HCT116 (cell line): ENCODE results near the gene TPBGL. TPM values are rescaled to one million over a fixed set of nuclear protein-coding genes. Genes with fewer than 3 reads are reported as not detected.
A peak's percentile ranks its signal among the peaks of the same experiment; 100 is the strongest.

Source experiments
- ATAC-seq: fragments of 200-7000 bp; cut with Tn5 transposase; 2 replicates; pipeline ENCODE4 v1.9.1; 2020; ENCODE audit warnings: mild to moderate bottlenecking, moderate library complexity
- Bru-seq: library from RNA; stranded (reverse); fragments of 400-500 nt; gene quantifications from one replicate; lab custom pipeline; 2021; lab: Mats Ljungman, UMichigan
- BruChase-seq, 2 experiments: library from RNA; stranded (reverse); fragments of 400-500 nt; gene quantifications; one replicate each; lab custom pipeline; 2021; lab: Mats Ljungman, UMichigan
- BruUV-seq: library from RNA; stranded (reverse); fragments of 400-500 nt; replicated peaks from 2 replicates; lab custom pipeline; 2021; lab: Mats Ljungman, UMichigan
- CTCF ChIA-PET: fragments of 300-600 bp; sonication (Branson Sonifier 250); formaldehyde crosslinking; loops from one replicate; lab custom pipeline; 2021; ENCODE audit warnings: antibody characterized with exemption; lab: Charles Lee
- POLR2A ChIA-PET: fragments of 300-600, 350-600 bp; sonication (Branson Sonifier 250); formaldehyde crosslinking; loops from one replicate; lab custom pipeline; 2021; ENCODE audit warnings: antibody characterized with exemption; lab: Charles Lee
- RAD21 ChIA-PET, 2 experiments: fragments of 300-600 bp; sonication (Branson Sonifier 250); formaldehyde crosslinking; loops; one replicate each; lab custom pipeline; 2023; ENCODE audit warnings: low total read pairs in 2 of 2; ENCODE audit not compliant: uncharacterized antibody in 2 of 2, unreplicated experiment in 2 of 2, low non-redundant PET in 1 of 2; lab: Charles Lee
- DNase-seq: peaks from one replicate; pipeline ENCODE4 v3.0.0-alpha.2; 2010; ENCODE audit warnings: low read depth, low spot score
- H2AFZ ChIP-seq: fragments of 200-600 bp; shearing (Covaris generic), sonication (generic); 2 replicates; pipeline ENCODE4 v1.6.1; 2017; ENCODE audit warnings: low read depth, mixed run types, mixed read lengths, antibody characterized with exemption, low read length; ENCODE audit not compliant: poor library complexity, severe bottlenecking
- H3K27ac ChIP-seq: 2 replicates; pipeline ENCODE4 v1.5.1; 2012; ENCODE audit warnings: low read depth, low read length
- H3K27me3 ChIP-seq: fragments of 200-600 bp; sonication (generic); 2 replicates; pipeline ENCODE4 v1.6.1; 2016; ENCODE audit warnings: mixed run types, low read length, mixed read lengths; ENCODE audit not compliant: insufficient read depth
- H3K36me3 ChIP-seq, 2 experiments: fragments of 200-500 bp in 1 of 2; fragments of 200-600 bp in 1 of 2; sonication (Bioruptor generic) in 1 of 2; sonication (generic) in 1 of 2; 2 replicates each; pipeline versions ENCODE4 v1.5.1 to v1.6.1; 2014 to 2016; ENCODE audit warnings: low read length in 2 of 2, inconsistent platforms in 1 of 2, mixed read lengths in 1 of 2, mixed run types in 1 of 2; ENCODE audit not compliant: insufficient read depth in 2 of 2, control insufficient read depth in 1 of 2
- H3K4me1 ChIP-seq, 2 experiments: fragments of 200-600 bp in 1 of 2; sonication (generic) in 1 of 2; 2 replicates each; pipeline versions ENCODE4 v1.5.1 to v1.6.1; 2012 to 2017; ENCODE audit warnings: low read length in 2 of 2, inconsistent platforms in 1 of 2, mild to moderate bottlenecking in 1 of 2, mixed read lengths in 1 of 2, mixed run types in 1 of 2, moderate library complexity in 1 of 2; ENCODE audit not compliant: insufficient read depth in 2 of 2, control insufficient read depth in 1 of 2
- H3K4me2 ChIP-seq: fragments of 200-600 bp; sonication (generic); 2 replicates; pipeline ENCODE4 v1.6.1; 2017; ENCODE audit warnings: mixed run types, low read length, mixed read lengths
- H3K4me3 ChIP-seq, 2 experiments: fragments of 200-600 bp in 1 of 2; sonication (generic) in 1 of 2; replicated peaks in 1 of 2; 2 replicates each; pipeline ENCODE4 v1.5.1; 2011 to 2016; ENCODE audit warnings: low read length in 2 of 2, control low read depth in 1 of 2, low read depth in 1 of 2, mild to moderate bottlenecking in 1 of 2, mixed read lengths in 1 of 2, mixed run types in 1 of 2
- H3K79me2 ChIP-seq: fragments of 200-600 bp; sonication (generic); 2 replicates; pipeline ENCODE4 v1.6.1; 2017; ENCODE audit warnings: mild to moderate bottlenecking, mixed run types, low read length, moderate library complexity, mixed read lengths; ENCODE audit not compliant: insufficient read depth
- H3K9ac ChIP-seq: fragments of 200-600 bp; sonication (generic); 2 replicates; pipeline ENCODE4 v1.6.1; 2016; ENCODE audit warnings: low read length, mixed read lengths
- H3K9me2 ChIP-seq: fragments of 200-600 bp; sonication (generic), shearing (Covaris generic); 2 replicates; pipeline ENCODE4 v1.6.1; 2017; ENCODE audit warnings: mixed run types, mild to moderate bottlenecking, moderate library complexity; ENCODE audit not compliant: insufficient read depth
- H3K9me3 ChIP-seq, 2 experiments: fragments of 200-500 bp in 1 of 2; fragments of 200-600 bp in 1 of 2; sonication (Bioruptor generic) in 1 of 2; sonication (generic) in 1 of 2; 2 replicates each; pipeline ENCODE4 v1.6.1; 2014 to 2017; ENCODE audit warnings: low read length in 2 of 2, mixed read lengths in 2 of 2, inconsistent platforms in 1 of 2, low read depth in 1 of 2, mild to moderate bottlenecking in 1 of 2, mixed run types in 1 of 2, moderate library complexity in 1 of 2; ENCODE audit not compliant: control insufficient read depth in 1 of 2, insufficient read depth in 1 of 2
- H4K20me1 ChIP-seq: fragments of 200-600 bp; sonication (generic), shearing (Covaris generic); 2 replicates; pipeline ENCODE4 v1.6.1; 2017; ENCODE audit warnings: mixed run types, mild to moderate bottlenecking, moderate library complexity; ENCODE audit not compliant: insufficient read depth
- ATF3 ChIP-seq: IDR thresholded peaks from 2 replicates; pipeline ENCODE4 v1.6.1; 2012
- EGR1 ChIP-seq: IDR thresholded peaks from 2 replicates; pipeline ENCODE4 v1.6.1; 2012; ENCODE audit warnings: low read depth
- MAX ChIP-seq: IDR thresholded peaks from 2 replicates; pipeline ENCODE4 v1.6.1; 2012
- REST ChIP-seq: IDR thresholded peaks from 2 replicates; pipeline ENCODE4 v1.6.1; 2012; ENCODE audit warnings: low read depth
- TCF7L2 ChIP-seq: IDR thresholded peaks from 2 replicates; pipeline ENCODE4 v1.7.0; 2011; ENCODE audit warnings: borderline replicate concordance, inconsistent platforms; ENCODE audit not compliant: insufficient read depth, insufficient read length; ENCODE audit errors: extremely low read depth
- YY1 ChIP-seq: IDR thresholded peaks from 2 replicates; pipeline ENCODE4 v1.6.1; 2011; ENCODE audit warnings: low read length, low read depth, moderate library complexity, mild to moderate bottlenecking; ENCODE audit not compliant: insufficient replicate concordance; ENCODE audit errors: extremely low read depth
- ZNF274 ChIP-seq: fragments of 200-500 bp; sonication (Bioruptor generic); IDR thresholded peaks from 2 replicates; pipeline ENCODE4 v1.6.1; 2014; ENCODE audit warnings: mild to moderate bottlenecking, low read depth, low read length, inconsistent platforms
- intact Hi-C: fragments of 100-400 bp; cut with micrococcal nuclease; formaldehyde crosslinking; loops from 2 replicates; pipeline ENCODE4 v1.10.0; 2022
- long read RNA-seq: library from polyadenylated mRNA; unstranded; transcript quantifications from one replicate; pipeline ENCODE4 v2.0.0, GENCODE V29; 2021; ENCODE audit not compliant: unreplicated experiment
- polyA plus RNA-seq: library from polyadenylated mRNA; unstranded; fragments of >200 nt; gene quantifications from 2 replicates; pipeline ENCODE4 v1.2.1, GENCODE V29; 2012; ENCODE audit warnings: missing spikeins
- total RNA-seq: library from RNA; stranded (reverse); gene quantifications from one replicate; pipeline ENCODE4 v1.2.1, GENCODE V29; 2021; ENCODE audit not compliant: unreplicated experiment

TPBGL gene
- total RNA-seq (0.12 TPM), Bru-seq, nascent RNA (percentile 14 among the genes with signal in this experiment), BruChase-seq, experiment 1, labeled RNA remaining after a 6-hour chase (not detected), BruChase-seq, experiment 2, labeled RNA remaining after a 2-hour chase (percentile 14 among the genes with signal in this experiment)
- polyA plus RNA-seq: 0.16 and 0.25 TPM in 2 replicates
- long read RNA-seq: 0 reads

GRCh38 chr11:75240311-75241035 is at the start of gene TPBGL:
Gene TPBGL, plus strand, starts transcription at chr11:75240774. Its CDS starts 276 bp downstream, at chr11:75241050.
- ChIA-PET CTCF (interaction anchor here (0.9 to 4.7 kb wide), 5 partner anchors 8 to 97 kb away, joined by 3 to 70 read pairs (median 6); no protein-coding TSS in a partner anchor), POLR2A (no interaction called here), RAD21 (interaction anchor here in 1 of 2 experiments (1.5 kb wide), 1 partner anchor 36 kb away, joined by 5 read pairs; no protein-coding TSS in a partner anchor)
- Histone ChIP-seq H3K4me2 (peak within 1 kb of the TSS; percentile 83), H3K9me3 (no peaks in the 10 kb centered on the region), H4K20me1 (no peaks in the 10 kb centered on the region), H2AFZ (no peak within 1 kb of the TSS), H3K4me1 (peaks cover 6 to 16% of the 10 kb centered on the region in 2 experiments; a peak in 3 of 4 replicates), H3K27me3 (no peaks in the 10 kb centered on the region), H3K27ac (peak within 1 kb of the TSS; percentile 64; the same call in 1 of the 2 replicates)
- DNase-seq: no peak
- ATAC-seq: no peak; the same call in 1 of the 2 replicates
- no TSS peak for BruUV-seq
- TF ChIP-seq ZNF274 (no peak), EGR1 (peak; percentile 38; the same call in 1 of the 2 replicates), REST (no peak), MAX (no peak), ATF3 (no peak), YY1 (no peak), TCF7L2 (no peak)
- TF ChIP-seq, all 23 proteins: peak for 1
- Histone ChIP-seq H3K9ac (peak within 1 kb of the TSS; percentile 33), H3K36me3 (no peaks in the 10 kb centered on the region), H3K9me2 (no peaks in the 10 kb centered on the region), H3K4me3 (peak within 1 kb of the TSS; percentile 37 to 56), H3K79me2 (no peaks in the 10 kb centered on the region)
- intact Hi-C loops: loop anchor here (2.0 kb wide), 2 partner anchors 100 to 312 kb away; no protein-coding TSS in a partner anchor
